GM20431 (cell line): ENCODE measurements around the gene ANGPTL4.
"Not testable (repeated sequence)": the region's sequence is repeated elsewhere in the genome, so short reads cannot be mapped to it uniquely, and the experiment has no call there.

Experiments
- in situ Hi-C: fragments of 300-500 bp; cut with MseI, MboI; formaldehyde crosslinking; loops from one replicate; pipeline ENCODE4 v1.15.0; 2020; ENCODE audit warnings: low sequenced_read_pairs; ENCODE audit not compliant: unreplicated experiment

Gene ANGPTL4

GRCh38 chr19:8363803-8364771, at the start of gene ANGPTL4:
Gene ANGPTL4, plus strand, starts transcription at chr19:8364155. Its CDS starts 167 bp downstream, at chr19:8364322.
- in situ Hi-C loops: no loop called here

- in situ Hi-C loops: not testable (repeated sequence)
Measured at GRCh38 chr19:8314981-8315640, 48.8 kb upstream of the ANGPTL4 start.

- in situ Hi-C loops: no loop called here
Measured at GRCh38 chr19:8316351-8317125, 47.4 kb upstream of the ANGPTL4 start.

- in situ Hi-C loops: not testable (repeated sequence)
Measured at GRCh38 chr19:8318835-8319234, 45.1 kb upstream of the ANGPTL4 start.

GRCh38 chr19:8319807-8320520, 44.0 kb upstream of the ANGPTL4 start:
- in situ Hi-C loops: no loop called here

- in situ Hi-C loops: no loop called here
Measured at GRCh38 chr19:8320564-8321066, 43.3 kb upstream of the ANGPTL4 start.

- in situ Hi-C loops: no loop called here
Measured at GRCh38 chr19:8321067-8321985, 42.6 kb upstream of the ANGPTL4 start, which contains the start of the genes NDUFA7 and RPS28. Gene NDUFA7, minus strand, starts transcription at chr19:8321375. Its CDS starts 17 bp downstream, at chr19:8321358. Gene RPS28, plus strand, starts transcription at chr19:8321496. Its CDS starts 35 bp downstream, at chr19:8321531.

GRCh38 chr19:8321986-8322637, 41.8 kb upstream of the ANGPTL4 start:
- in situ Hi-C loops: no loop called here

- in situ Hi-C loops: no loop called here
Measured at GRCh38 chr19:8322638-8322997, 41.3 kb upstream of the ANGPTL4 start.

- in situ Hi-C loops: no loop called here
Measured at GRCh38 chr19:8323781-8324185, 40.2 kb upstream of the ANGPTL4 start.

GRCh38 chr19:8324186-8325050, 39.5 kb upstream of the ANGPTL4 start:
- in situ Hi-C loops: no loop called here

- in situ Hi-C loops: no loop called here
Measured at GRCh38 chr19:8325454-8325853, 38.5 kb upstream of the ANGPTL4 start.

GRCh38 chr19:8329996-8330395, 34.0 kb upstream of the ANGPTL4 start:
- in situ Hi-C loops: no loop called here

- in situ Hi-C loops: no loop called here
Measured at GRCh38 chr19:8331263-8331845, 32.6 kb upstream of the ANGPTL4 start.

- in situ Hi-C loops: no loop called here
Measured at GRCh38 chr19:8332976-8333766, 30.8 kb upstream of the ANGPTL4 start.
